NCI-H1105 treated with DMSO at 0.1 percent for 48 hours (cell line): ENCODE data around the gene SH2D2A.
A peak's percentile ranks its signal among the peaks of the same experiment; 100 is the strongest.

Experiments
- DNase-seq: peaks from one replicate; lab custom pipeline; 2025; lab: John Stamatoyannopoulos, UW

Gene SH2D2A

GRCh38 chr1:156816561-156817328 is at the start of gene SH2D2A:
Gene SH2D2A (minus strand): TSS chr1:156816848. CDS start chr1:156816708, 140 bp downstream.
- no peak for DNase-seq

DNA sequence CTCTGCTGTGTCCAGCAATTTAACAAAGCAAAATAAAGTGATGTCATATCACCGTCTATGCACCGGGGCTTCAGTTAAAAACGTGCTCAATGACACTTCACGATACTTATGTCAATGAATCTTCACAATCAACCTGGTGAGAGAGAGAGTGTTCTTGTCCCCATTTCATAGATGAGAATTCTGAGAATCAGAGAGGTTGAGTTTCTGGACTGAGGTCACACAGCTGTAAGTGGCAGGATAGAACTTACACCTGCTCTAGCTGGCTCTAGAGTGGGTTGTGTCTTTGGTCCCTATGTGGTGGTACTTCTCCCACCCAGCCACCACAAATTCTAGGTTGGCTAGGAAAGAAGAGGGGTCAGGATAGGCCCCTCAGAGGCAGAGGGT is 49.2 kb upstream of the SH2D2A start:
- no peak for DNase-seq

DNA sequence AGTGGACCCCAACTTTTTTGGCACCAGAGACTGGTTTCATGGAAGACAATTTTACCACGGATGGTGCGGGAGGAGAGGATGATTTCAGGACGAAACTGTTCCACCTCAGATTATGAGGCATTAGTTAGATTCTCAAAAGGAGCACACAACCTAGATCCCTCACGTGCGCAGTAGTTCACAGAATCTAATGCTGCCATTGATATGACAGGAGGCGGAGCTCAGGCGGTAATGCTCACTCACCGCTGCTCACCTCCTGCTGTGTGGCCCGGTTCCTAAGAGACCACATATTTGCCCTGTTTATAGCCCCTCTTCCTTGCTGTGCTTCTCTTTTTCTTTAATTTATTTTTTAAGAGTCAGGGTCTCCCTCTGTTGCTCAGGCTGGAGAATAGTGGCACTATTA is 48.6 kb upstream of the SH2D2A start:
- no peak for DNase-seq

GRCh38 chr1:156864796-156865195 is 48.1 kb upstream of the SH2D2A start:
- DNase-seq, result no peak

DNA sequence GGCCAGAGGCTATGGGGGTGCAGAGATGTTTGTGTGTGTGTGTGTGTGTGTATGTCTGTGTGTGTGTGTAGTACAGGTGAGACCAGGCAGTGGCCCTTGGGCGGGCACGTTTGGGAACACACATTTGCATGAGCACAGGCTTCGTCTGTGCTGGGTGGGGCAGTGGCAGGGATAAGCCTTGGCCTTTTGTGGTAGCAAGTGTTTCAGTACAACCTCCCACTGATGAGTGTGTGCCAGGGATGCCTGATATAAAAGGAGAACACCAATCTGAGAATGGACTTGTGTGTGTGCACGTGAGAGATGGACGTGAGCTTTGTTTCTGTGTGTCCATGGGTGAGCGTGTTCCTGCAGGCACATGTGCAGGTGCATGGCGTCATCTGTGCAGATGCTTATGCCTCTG is 47.0 kb upstream of the SH2D2A start:
- no peak for DNase-seq

DNA sequence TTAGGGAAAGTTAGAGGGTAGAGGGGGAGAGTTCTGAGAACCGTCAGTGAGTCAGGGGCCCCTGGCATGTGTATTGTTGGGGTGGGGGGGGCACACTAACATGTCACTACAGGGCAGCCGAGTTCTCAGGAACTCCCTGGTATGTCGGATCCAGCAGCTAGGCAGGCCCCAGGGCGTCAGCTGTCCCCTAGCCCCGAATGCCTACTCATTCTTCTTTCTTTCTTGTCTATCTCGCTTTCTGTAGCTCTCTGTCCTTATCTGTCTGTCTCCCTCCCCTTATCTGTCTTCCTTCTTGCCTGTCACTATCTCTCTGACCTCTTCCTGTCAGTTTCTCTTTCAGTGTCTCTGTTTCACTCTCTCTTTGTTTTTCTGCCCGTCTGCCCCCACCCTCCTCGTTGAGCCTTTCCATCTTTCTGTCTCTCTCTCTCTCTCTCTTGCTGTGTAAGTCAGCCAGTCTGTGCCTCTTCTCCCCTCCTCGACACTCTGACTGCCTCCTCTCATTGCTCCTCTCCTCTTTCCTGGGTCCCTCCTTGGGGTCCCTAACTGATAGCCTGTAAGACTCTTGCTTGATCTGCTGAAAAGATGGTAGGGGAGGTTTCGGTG is 46.5 kb upstream of the SH2D2A start:
- no peak for DNase-seq

DNA sequence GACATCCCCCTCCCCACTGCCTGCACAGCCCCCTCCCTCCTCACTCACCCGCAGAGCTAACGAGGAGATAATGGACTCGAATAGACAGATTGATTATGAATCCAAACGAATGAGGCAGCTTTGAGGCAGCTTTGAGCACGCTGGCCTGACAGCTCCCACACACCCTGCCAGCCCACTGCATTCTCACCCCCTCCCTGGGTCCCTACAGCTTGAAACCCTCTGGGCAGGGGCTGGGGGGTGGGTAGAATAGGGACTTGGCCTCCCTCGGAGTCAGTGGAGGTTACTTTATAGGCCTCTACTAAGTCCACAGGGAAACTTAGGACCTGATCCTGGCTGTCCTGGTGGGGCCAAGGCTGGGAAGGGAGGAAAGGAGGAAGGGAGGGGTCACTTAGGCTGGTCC is 45.9 kb upstream of the SH2D2A start:
- no peak for DNase-seq

- DNase-seq, result peak; percentile 74
These were observed 44.2 kb upstream of the SH2D2A start, which contains the start of gene NTRK1 for GRCh38 chr1:156860628-156861423. Gene NTRK1 (plus strand): TSS chr1:156860865. CDS start chr1:156860935, 70 bp downstream.

- DNase-seq, result peak; percentile 11
These were observed 43.5 kb upstream of the SH2D2A start for GRCh38 chr1:156860113-156860627.

DNA sequence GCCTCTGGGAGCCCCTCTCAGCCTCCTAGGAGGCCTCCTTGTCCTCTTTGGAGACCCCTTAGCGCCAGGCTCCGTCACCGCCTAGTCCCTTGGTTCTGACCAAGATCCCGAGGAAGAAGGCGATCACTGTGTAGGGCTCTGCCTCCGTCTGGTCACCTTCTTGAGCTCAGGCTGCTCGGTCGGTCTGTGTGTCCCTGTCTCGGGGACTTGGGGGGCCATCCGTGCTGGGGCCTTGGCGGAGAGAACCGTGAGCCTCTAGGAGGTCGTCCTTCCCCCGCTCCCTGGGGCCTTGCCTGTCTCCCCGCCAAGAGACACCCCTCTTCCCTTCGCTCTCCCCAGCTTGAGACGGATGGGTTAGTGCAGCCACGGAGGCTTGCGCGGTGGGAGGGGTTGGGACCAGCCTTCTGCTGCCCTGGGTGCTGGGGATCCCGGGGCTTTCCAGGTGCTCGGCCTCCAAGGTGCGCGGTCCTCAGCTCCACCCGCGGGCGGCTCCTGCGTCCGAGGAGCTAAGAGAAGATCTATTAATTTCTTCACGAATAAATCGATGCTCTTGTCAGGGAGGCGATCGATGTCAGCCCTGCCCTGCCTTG is 43.0 kb upstream of the SH2D2A start:
- DNase-seq, result no peak

GRCh38 chr1:156858959-156859522 is 42.4 kb upstream of the SH2D2A start, which contains the start of gene INSRR:
Gene INSRR (minus strand): TSS chr1:156859117. CDS start chr1:156858621, 496 bp downstream.
- no peak for DNase-seq

DNA sequence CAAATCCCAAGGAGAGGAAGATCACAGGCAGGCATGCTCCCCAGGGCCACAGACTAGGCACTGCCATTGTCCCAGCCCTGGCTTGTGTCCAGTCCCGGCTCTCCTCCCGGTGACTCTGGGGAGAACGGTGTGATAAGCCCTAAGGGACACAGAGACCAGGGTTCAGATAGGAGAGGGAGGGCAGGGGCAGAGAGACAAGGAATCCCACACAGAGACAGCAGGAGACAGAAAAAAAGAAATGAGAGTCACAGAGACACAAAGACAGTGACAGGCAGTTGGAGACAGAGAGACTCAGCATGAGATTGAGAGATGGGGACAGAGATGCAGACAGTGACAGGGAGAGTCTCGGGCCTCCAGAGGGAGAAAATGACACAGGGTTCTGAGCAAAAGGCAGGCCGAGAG is 41.9 kb upstream of the SH2D2A start:
- DNase-seq, result no peak

DNA sequence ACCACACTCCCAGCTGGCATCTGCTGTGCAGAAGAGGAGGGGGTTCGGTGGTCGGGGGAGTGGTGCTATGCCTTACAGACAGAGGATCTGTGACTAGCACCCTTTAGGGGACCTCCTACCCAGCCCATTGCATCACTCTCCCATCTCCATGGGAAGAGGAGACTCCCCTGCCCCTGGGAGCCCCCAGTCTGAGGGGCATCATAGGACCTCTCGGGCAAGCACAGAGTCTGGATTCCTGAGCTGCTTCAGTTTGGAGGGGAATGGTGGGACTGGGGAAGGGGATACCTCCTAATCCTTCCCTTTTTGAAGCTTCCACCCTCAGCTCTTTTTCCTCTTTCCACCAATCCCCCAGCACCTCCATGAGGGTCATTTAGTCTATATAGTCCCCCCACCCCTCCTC is 40.9 kb upstream of the SH2D2A start:
- no peak for DNase-seq

- no peak for DNase-seq
These were observed 39.7 kb upstream of the SH2D2A start for GRCh38 chr1:156856282-156856785.

GRCh38 chr1:156854634-156855033 is 38.0 kb upstream of the SH2D2A start:
- no peak for DNase-seq

- DNase-seq, result no peak
These were observed 37.1 kb upstream of the SH2D2A start for GRCh38 chr1:156853761-156854160.

GRCh38 chr1:156852418-156852874 is 35.8 kb upstream of the SH2D2A start:
- peak; percentile 88 for DNase-seq

GRCh38 chr1:156851779-156852417 is 35.2 kb upstream of the SH2D2A start:
- no peak for DNase-seq

- DNase-seq, result no peak
These were observed 32.5 kb upstream of the SH2D2A start for GRCh38 chr1:156849151-156849496.

DNA sequence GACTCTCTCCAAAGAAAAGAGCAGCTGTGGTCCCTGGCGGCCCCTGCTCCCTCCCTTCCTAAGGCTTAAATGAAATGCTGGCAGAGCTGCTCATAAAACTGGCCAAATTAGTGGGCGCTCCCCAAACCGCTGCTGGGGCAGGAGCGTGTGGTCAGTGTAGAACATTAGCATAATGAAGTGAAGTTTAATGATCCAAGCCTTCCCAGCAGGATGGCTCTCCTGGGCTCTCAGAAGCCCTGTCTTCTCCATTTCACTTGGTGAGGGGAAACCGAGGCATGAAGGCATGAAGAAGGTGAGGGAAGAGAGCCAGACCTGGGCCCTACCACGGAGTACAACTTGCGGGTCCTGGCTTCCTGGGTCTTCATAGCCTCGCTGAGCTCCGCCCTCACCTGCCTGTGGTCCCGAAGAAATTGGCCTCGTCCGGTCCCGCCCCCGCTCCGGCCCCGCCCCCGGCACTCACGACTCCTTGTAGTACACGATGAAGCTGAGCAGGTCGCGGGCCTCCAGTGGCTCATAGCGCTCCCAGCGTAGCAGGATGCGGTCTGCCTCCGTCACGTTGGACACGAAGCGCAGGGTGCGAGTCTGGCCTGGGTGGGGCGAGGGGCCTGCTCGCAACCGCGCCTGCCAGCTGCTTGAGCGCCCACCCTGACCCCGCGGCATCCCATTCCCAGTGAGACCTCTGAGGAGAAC is 32.0 kb upstream of the SH2D2A start:
- DNase-seq, result no peak
